ENCODE measurements around the gene KMT2E.

GRCh38 chr7:105137898-105138297 lies 123.9 kb downstream of the KMT2E start:
- no peak for TF ChIP-seq CTCF (IDR thresholded peaks at IDR 0.05)
- TF ChIP-seq POLR2A (IDR thresholded peaks at IDR 0.05), result no peak
- no peak for TF ChIP-seq POLR2AphosphoS5 (IDR thresholded peaks at IDR 0.05)
- TF ChIP-seq EP300 (IDR thresholded peaks at IDR 0.05), result no peak
